NB4 (cell line): ENCODE data around the gene USP7.

ENCODE experiments used
- CTCF ChIP-seq: IDR thresholded peaks from one replicate; pipeline ENCODE4 v1.5.1; 2012; ENCODE audit warnings: low read depth, low read length
- MAX ChIP-seq: IDR thresholded peaks from 2 replicates; pipeline ENCODE4 v1.6.1; 2011; ENCODE audit warnings: low read depth, low read length

GRCh38 chr16:8847145-8847544 lies 116.6 kb downstream of the USP7 start:
- TF ChIP-seq CTCF = no peak
- no peak for TF ChIP-seq MAX
